SK-MEL-5 (cell line): Measurements from ENCODE around the gene RPTOR. TPM values are rescaled to one million over a fixed set of nuclear protein-coding genes. Genes with fewer than 3 reads are reported as not detected.

Experiments
- DNase-seq: peaks from one replicate; pipeline ENCODE4 v3.0.0-alpha.2; 2016; ENCODE audit warnings: low read depth, low spot score
- in situ Hi-C: cut with HindIII; loops from 2 replicates; pipeline ENCODE4 v1.10.0; 2016; ENCODE audit warnings: low sequenced_read_pairs, high pct_unique_total_duplicates, low pct_unique_long_range_greater_than_20kb
- total RNA-seq: library from RNA; depleted of rRNA; stranded (reverse); fragments of >200 nt; shearing (Covaris generic); gene quantifications from 2 replicates; pipeline ENCODE4 v1.2.3, GENCODE V29; 2014

The RPTOR gene
- total RNA-seq, 1 experiment from 2014 or later = 27.3 TPM

DNA sequence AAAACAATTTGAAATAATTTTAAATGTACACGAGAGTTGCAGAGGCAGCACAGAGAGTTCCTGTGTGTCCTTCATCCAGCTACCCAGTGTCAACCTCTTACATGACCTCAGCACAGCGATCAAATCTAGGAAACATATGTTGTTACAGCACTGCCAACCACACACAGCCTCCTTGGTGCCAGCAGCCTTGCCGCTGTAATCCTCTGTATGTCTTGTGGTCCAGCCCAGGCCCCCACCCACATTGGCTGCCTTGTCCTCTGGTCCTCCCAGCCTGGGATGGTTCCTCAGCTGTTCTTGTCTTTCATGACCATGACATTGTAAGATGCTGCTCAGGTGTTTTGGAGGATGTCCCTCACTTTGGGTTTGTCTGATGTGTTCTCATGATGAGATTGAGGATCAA is 178.0 kb downstream of the RPTOR start:
- DNase-seq = no peak
- in situ Hi-C loops = no loop called here

GRCh38 chr17:80724775-80725266 is 180.2 kb downstream of the RPTOR start:
- in situ Hi-C loops = no loop called here
- no peak for DNase-seq

- in situ Hi-C loops = no loop called here
- peak; percentile 34 for DNase-seq
Observed at GRCh38 chr17:80725517-80725916, 180.9 kb downstream of the RPTOR start.

DNA sequence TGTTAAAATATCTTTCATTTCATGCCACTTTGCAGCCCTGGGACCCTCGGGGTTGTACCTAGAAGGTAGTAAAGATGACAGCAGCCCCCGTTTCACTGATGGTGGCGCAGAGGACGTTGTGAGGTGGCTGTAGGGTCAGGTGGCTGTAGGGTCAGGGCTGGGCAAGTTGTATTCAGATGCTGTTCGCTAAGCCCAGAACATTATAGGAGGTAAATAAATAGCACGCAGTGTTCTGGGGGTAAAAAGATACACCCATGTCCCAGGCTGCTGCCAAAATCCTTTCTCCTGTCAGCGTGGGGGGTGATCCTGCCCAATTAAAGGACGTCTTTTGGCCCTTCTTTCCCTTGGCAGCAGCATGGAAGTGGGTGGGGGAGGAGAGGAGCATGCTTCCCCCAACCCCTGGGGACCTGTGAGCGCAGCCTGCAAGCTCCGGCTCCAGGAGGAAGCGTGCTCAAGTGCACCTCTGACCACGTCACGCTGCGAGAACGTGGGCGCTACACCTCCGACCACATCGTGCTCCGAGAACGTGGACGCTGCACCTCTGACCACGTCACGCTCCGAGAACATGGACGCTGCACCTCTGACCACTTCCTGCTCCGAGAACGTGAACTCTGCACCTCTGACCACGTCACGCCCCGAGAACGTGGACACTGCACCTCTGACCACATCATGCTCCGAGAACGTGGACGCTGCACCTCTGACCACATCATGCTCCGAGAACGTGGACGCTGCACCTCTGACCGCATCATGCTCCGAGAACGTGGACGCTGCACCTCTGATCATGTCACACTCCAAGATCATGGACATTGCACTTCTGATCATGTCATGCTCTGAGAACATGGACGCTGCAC is 182.1 kb downstream of the RPTOR start:
- in situ Hi-C loops = no loop called here

GRCh38 chr17:80727409-80727755 is 182.7 kb downstream of the RPTOR start:
- no peak for DNase-seq
- in situ Hi-C loops = no loop called here

More for the DNA sequence above, 182.1 kb downstream of the RPTOR start:
- no peak for DNase-seq

GRCh38 chr17:80729016-80729415 is 184.4 kb downstream of the RPTOR start:
- in situ Hi-C loops = no loop called here
- DNase-seq = no peak

- no peak for DNase-seq
- in situ Hi-C loops = no loop called here
Observed at GRCh38 chr17:80729761-80730160, 185.1 kb downstream of the RPTOR start.

GRCh38 chr17:80730739-80731138 is 186.1 kb downstream of the RPTOR start:
- no peak for DNase-seq

GRCh38 chr17:80731323-80731722 is 186.7 kb downstream of the RPTOR start:
- DNase-seq = peak; percentile 41
- in situ Hi-C loops = no loop called here

More at GRCh38 chr17:80730739-80731138, 186.1 kb downstream of the RPTOR start:
- in situ Hi-C loops = no loop called here

DNA sequence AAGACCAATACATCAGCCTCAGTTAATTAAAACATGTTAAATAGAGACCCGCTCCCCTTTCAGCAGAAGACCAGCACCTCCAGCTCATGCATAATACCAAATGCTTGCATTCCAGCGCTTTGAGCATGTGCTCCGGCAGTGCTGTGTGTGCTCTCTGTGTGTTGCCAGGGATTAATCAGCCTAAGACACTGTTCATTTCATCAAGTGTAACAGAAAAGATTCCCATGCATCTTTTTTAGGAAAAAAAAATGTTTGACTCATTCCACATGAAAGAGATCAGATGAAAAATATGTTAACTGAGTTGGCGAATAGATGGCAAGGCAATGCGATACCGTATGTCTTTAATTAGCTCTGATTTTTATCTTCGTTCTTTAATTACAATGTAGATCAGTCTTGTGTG is 187.6 kb downstream of the RPTOR start:
- no peak for DNase-seq
- in situ Hi-C loops = no loop called here

- in situ Hi-C loops = no loop called here
- DNase-seq = no peak
Observed at GRCh38 chr17:80737106-80738019, 192.7 kb downstream of the RPTOR start.

DNA sequence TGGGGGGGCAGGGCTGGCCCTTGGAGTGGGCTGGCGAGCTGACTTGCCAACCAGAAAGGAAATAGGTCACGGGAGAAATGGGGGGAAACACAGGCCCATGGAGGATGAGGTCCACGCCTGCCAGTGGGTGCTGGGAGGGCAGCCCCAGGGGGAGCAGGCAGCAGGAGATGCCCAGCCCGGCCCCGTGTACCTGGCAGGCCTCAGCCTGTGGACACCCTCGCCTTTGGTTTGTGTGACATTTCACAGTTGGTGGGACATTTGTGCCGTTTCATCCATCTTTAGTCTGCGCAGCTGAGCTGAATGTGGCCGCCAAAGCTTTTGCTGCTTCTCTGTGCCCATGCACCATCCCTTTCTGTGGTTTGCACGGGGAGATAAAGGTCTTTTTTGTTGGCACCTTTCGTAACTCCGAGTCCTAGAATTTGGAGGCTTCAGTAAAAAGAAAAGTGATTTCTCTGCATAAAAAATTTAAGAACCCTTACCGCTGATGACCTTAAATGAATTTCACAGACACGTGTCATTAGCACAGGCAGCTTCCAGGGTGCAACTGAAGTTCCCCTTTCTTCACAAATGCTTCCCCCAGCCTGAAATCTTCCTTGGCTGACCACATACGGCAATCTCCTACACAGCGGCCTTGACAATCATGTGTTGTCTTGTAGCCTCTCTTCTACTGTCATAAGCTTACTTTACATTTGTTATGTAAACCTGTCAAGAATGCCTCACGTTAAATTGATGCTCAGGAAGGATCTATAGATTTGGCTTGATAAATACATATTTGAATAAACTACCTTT is 193.6 kb downstream of the RPTOR start:
- DNase-seq = no peak
- in situ Hi-C loops = no loop called here

GRCh38 chr17:80738987-80739730 is 194.5 kb downstream of the RPTOR start:
- no peak for DNase-seq
- in situ Hi-C loops = no loop called here

GRCh38 chr17:80740141-80740540 is 195.5 kb downstream of the RPTOR start:
- DNase-seq = no peak
- in situ Hi-C loops = no loop called here

DNA sequence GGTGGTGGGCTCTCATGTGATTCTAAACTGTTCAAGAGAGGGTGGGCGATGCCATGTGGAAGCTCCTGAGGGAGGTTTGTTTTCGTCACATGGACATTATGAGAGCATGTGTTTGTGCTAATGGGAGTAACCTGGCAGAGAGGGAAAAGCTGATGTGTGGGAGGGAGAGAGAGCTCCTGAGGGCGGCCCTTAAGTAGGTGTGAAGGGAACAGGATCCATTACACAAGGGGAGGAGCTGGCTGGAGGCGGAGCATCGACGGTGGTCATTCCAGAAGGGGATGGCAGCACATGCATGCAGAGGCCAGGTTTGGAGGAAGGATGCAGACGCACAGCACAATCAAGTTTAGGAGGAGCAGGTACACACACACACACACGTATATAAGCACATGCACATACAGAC is 197.5 kb downstream of the RPTOR start:
- DNase-seq = no peak
- in situ Hi-C loops = no loop called here

DNA sequence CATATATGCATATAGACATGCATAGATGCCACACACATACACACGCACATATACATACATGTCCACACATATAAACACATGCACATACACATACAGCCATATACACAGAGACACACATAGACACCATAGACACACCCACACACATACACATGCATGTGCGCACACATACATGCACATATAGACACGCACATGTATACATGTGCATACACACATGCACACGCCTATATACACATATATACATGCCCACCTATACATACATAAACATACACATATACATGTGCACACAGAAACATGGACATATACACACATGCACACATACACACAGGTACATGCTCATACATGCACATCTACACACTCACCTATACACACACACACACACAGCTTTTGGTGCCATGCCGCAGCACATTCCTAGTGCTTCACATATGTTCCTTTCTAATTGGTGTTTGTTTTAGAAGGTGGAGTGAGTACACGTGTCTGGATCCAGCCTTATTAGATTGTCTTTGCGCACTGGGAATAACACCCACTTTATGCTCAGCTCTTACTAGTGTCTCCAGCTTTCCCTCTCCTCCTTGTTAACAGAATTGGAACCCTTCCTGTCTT is 198.0 kb downstream of the RPTOR start:
- DNase-seq = no peak

More for the DNA sequence above, 198.0 kb downstream of the RPTOR start:
- in situ Hi-C loops = no loop called here
